Astrocyte of the spinal cord (primary cell): Measurements from ENCODE around the gene LRRTM4.

ENCODE experiments used
- DNase-seq: peaks from one replicate; pipeline ENCODE4 v3.0.0; 2011; ENCODE audit warnings: low read depth, low spot score
- H3K4me3 ChIP-seq: 2 replicates; pipeline ENCODE4 v1.5.1; 2011; ENCODE audit warnings: low read depth, mild to moderate bottlenecking, low read length, moderate library complexity
- in situ Hi-C: cut with HindIII; loops from 2 replicates; pipeline ENCODE4 v1.10.0; 2017; ENCODE audit warnings: low sequenced_read_pairs
- TF ChIP-seq, protein P1 (sequence below): IDR thresholded peaks from 2 replicates; pipeline ENCODE4 v1.5.1; 2012; ENCODE audit warnings: low read depth, mild to moderate bottlenecking, low read length, inconsistent platforms

Gene LRRTM4

DNA sequence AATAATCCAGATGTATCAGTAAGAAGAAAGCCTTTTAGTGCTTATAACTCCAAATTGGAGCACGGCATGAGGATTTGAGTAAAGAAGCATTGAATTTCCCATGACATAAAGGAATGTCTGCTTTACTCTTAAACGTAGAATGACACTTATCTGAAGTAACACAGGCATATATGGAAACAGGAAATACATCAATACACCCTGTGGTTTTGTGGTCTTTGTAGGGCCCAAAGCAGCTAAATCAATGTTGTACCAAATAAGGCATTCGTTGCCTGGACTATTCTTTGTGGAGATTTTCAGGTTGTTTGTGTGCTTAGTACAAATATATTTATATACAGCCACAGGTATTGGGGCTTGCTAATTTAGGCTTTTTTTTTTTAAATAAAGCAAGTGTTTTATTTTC is 660.5 kb downstream of the LRRTM4 start:
- in situ Hi-C loops, result no loop called here
- DNase-seq, result peak; percentile 59
- H3K4me3 ChIP-seq, result no peak overlapping the region
- TF ChIP-seq, protein P1, sequence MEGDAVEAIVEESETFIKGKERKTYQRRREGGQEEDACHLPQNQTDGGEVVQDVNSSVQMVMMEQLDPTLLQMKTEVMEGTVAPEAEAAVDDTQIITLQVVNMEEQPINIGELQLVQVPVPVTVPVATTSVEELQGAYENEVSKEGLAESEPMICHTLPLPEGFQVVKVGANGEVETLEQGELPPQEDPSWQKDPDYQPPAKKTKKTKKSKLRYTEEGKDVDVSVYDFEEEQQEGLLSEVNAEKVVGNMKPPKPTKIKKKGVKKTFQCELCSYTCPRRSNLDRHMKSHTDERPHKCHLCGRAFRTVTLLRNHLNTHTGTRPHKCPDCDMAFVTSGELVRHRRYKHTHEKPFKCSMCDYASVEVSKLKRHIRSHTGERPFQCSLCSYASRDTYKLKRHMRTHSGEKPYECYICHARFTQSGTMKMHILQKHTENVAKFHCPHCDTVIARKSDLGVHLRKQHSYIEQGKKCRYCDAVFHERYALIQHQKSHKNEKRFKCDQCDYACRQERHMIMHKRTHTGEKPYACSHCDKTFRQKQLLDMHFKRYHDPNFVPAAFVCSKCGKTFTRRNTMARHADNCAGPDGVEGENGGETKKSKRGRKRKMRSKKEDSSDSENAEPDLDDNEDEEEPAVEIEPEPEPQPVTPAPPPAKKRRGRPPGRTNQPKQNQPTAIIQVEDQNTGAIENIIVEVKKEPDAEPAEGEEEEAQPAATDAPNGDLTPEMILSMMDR, result no peak

GRCh38 chr2:76851000-76851399 is 671.2 kb downstream of the LRRTM4 start:
- no peak for DNase-seq
- in situ Hi-C loops, result no loop called here
- TF ChIP-seq, protein P1, result no peak
- H3K4me3 ChIP-seq, result no peak overlapping the region

GRCh38 chr2:76849086-76849485 is 673.1 kb downstream of the LRRTM4 start:
- TF ChIP-seq, protein P1, result no peak
- H3K4me3 ChIP-seq, result no peak overlapping the region
- in situ Hi-C loops, result no loop called here
- DNase-seq, result no peak

DNA sequence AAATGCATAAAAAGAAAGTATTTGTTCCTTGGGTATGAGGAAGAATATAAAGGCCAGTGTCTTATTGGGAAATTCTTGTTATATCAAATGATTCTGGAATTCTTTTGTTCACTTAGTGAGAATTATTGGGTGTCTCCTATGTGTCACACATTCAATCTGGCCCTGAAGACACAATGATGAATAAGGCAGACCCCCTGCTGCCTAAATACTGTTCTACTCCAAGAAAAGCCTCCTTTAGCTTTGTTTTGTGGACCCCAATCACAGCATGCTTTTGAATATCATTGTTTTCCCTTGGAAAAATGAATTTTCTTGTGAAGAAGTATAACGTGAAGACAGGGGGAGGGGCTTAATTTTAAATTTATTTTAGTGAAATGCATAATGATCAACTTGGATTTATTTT is 682.4 kb downstream of the LRRTM4 start:
- DNase-seq, result no peak
- TF ChIP-seq, protein P1, result no peak
- no peak overlapping the region for H3K4me3 ChIP-seq
- in situ Hi-C loops, result no loop called here

- in situ Hi-C loops, result no loop called here
Observed at GRCh38 chr2:76829374-76830234, 692.6 kb downstream of the LRRTM4 start.

GRCh38 chr2:76826691-76827090 is 695.5 kb downstream of the LRRTM4 start:
- DNase-seq, result no peak
- H3K4me3 ChIP-seq, result no peak overlapping the region
- in situ Hi-C loops, result no loop called here
- TF ChIP-seq, protein P1, result no peak

More at GRCh38 chr2:76829374-76830234, 692.6 kb downstream of the LRRTM4 start:
- TF ChIP-seq, protein P1, result no peak
- DNase-seq, result no peak
- H3K4me3 ChIP-seq, result no peak overlapping the region
